NCI-H446 (cell line): ENCODE results near the gene RDH12.
"Not testable (repeated sequence)": the region's sequence is repeated elsewhere in the genome, so short reads cannot be mapped to it uniquely, and the experiment has no call there.

Source experiments
- DNase-seq, 2 experiments: peaks; one replicate each; lab custom pipeline; 2025; lab: John Stamatoyannopoulos, UW

Gene RDH12

GRCh38 chr14:67701492-67701891 is at the start of gene RDH12:
RDH12 (plus strand) TSS chr14:67701886; CDS start chr14:67722643, 20,757 bp downstream.
- DNase-seq = not testable (repeated sequence)

DNA sequence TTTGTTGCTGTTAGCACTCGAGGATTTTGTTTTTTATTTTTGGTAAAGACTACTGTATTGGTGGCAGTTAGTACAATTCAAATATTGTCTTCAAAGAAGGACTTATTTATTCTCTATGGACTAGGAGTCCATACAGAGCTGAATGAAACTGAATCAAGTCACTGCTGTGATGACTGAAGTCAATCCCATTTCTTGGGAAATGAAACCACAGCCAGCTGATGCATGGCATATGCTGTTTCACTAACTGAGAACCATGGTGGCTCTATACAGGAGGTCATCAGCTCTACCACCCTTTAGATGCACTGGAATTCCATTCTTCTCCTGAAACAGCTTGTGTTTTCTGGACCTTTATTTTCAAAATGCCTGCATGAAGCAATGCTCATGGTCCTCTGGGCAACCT is 49.5 kb upstream of the RDH12 start:
- no peak for DNase-seq

GRCh38 chr14:67653651-67654280 is 47.9 kb upstream of the RDH12 start:
- no peak for DNase-seq

- DNase-seq = no peak
Observed at GRCh38 chr14:67663633-67664032, 38.1 kb upstream of the RDH12 start.

DNA sequence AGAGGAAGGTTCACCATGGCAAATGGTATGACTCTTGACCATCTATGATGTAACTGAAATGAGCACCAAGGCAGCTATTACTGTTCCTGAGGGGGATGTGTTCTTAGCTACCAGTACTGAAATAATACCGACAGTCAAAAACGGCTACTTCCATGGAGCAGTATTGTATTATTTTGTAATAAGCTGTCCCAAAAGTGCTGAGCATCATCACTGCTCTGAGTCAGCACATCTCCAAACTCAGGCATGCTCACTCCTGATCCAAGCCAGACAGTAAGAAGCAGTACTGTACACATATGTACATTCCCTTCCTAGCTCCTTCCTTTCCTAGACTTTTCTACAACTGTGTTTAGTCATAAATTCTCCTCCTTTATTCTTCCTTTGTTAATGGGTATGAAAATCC is 35.8 kb upstream of the RDH12 start:
- no peak for DNase-seq

GRCh38 chr14:67666750-67667449 is 34.8 kb upstream of the RDH12 start:
- DNase-seq = peak; percentile 5 to 62

DNA sequence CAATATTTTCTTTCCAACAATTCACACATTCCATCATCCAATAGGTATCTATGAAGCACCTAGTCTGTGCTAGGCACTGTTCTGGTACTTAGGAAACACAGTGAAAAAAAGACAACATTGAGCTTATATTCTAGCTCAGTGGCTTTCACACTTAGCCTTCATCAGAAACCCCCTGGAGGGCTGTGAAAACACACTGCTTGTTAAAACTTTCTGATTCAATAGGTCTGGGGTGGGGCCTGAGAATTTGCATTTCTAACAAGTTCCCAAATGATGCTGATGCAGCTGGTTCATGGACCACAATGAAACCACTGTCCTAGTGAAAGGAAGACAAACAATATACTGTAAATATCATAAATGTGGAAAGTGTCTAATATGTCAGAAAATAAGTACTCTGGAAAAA is 33.1 kb upstream of the RDH12 start:
- no peak for DNase-seq

GRCh38 chr14:67673451-67673850 is 28.2 kb upstream of the RDH12 start:
- no peak for DNase-seq

GRCh38 chr14:67674139-67674479 is 27.6 kb upstream of the RDH12 start:
- DNase-seq = peak; percentile 35 to 64

DNA sequence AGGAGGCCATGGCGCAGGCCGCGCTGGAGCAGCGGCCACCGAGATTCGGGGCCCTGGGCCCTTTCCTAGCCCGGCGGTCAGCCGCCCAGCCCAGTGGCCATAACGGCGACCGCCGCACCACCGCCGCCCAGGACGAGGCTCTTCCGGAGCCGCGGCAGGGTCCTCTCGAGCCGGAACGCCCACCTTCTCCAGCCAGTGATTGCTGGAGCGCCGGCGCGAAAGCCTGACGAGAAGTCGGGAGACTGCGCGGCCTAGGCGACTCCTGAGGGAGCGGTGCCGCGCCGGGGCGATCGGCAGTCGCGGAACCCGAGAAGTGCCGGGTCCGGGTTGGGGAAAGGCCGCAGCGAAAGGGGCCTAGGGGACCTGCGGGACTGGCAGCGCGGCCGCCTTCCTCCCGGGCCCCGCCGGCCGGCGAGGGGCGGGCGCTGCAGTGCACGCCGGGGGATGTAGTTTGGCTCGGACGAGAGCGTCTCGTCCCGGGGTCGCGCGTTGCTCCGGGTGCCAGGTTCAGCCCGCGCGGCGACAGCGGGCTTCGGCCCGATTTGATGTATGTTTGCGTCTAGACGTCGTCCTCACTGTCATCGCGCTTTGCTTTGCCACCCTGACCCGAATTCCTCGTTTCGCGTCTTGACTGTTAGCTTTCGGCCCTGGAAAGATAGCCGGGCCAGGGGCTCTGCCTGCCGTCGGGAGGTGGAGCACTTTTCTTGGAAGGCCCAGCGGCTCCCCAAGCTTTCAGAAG is 27.0 kb upstream of the RDH12 start, which contains the start of gene VTI1B:
TSS of gene VTI1B (minus strand) at position 153 of the 739 bp plus-strand sequence. CDS start at position 10, 143 bp downstream.
- DNase-seq = peak; percentile 62 to 77

DNA sequence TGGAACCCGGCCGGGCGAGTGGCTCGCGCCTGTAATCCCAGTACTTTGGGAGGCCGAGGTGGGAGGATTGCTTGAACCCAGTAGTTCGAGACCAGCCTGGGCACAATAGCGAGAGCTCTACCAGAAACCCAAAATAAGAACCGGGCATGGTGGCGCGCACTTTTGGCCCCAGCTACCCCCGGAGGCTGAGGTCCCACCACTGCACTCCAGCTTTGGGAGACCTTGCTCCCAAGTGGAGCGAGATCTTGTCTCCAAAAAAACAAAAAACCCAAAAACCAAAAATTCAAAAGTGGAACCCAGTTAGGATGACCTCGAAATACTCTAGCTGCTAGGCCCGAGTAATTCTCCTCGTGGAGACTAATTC is 26.5 kb upstream of the RDH12 start:
- DNase-seq = no peak

DNA sequence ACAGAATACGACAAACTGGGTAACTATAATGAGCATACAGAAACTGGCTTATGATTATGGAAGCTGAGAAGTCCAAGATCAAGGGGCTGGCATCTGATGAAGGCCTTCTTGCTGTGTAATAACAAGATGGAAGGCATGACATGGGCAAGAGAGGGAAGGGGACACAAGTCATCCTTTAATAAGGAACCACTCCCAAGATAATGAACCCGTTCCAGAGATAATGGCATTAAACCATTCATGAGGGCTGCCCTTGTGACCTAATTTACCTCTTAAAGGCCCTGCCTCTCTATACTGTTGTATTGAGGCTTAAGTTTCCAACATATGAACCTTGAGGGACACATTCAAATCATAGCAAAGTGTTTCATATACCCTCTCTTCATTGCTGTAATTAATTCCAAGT is 22.7 kb upstream of the RDH12 start:
- no peak for DNase-seq

- no peak for DNase-seq
Observed at GRCh38 chr14:67680121-67680602, 21.5 kb upstream of the RDH12 start.

DNA sequence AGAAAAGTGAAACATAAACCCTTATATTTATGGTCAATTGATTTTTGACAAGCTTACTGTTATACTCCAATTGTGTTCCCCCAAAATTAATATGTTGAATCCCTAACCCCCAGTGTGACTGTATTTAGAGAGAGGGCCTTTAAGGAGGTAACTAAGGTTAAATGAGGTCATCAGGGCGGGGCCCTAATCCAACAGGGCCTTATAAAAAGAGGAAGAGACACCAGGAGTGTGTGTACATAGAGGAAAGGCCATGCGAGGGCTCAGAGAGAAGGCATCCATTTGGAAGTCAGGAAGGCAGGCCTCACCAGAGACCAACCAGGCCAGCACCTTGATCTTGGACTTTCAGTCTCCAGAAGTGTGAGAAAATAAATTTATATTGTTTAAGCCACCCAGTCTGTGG is 20.7 kb upstream of the RDH12 start:
- no peak for DNase-seq

DNA sequence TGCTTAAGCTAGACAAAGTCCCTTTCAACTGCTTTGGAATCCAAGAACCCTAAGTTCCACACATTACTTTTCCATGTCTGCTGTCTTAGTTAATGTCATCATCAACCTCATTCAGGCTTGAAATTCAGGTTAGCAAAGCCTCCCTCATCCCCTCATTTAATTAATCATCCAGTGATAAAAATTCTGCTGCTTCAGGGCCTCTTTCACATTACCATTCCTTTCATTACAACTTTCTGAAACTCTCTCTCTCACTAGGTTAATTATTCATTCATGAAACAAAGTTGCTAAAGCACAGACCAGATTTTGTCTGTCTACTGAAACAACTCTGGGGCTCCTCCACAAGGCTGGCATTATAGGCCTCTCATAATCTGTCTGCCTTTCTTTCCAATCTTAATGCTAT is 17.8 kb upstream of the RDH12 start:
- DNase-seq = no peak

GRCh38 chr14:67690011-67690410 is 11.7 kb upstream of the RDH12 start:
- no peak for DNase-seq

DNA sequence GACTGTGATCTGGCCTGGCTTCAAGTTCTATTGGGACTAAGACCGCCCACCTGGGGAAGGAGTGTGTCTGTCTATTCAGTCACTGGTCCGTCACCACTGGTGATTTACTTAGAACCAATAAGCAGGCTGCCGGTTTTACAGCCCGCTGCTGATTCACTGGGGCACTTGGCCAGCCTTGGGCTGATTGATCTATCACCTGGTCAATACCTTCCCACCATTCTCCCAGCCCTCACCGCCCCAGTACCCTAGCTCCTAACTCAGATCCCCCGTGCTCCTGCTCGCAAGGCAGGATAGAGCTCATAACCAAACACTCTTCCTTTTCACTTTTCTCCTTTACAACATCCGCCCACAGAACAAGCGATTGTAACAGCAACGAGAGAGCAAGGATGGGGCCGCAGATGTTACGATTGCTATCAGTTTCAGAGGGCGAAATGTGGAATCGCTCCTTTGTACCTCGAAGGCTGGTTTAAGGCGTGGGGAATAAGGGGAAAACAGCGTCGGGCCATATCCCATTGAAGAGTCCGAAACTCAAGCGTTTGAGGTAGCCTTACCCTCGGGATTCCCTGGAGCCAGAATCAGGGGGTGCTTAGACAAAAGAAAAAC is 6.8 kb upstream of the RDH12 start:
- peak; percentile 50 to 79 for DNase-seq

GRCh38 chr14:67695394-67695949 is 6.2 kb upstream of the RDH12 start, which contains the start of gene RDH11:
RDH11 (minus strand) TSS chr14:67695764; CDS start chr14:67695703, 61 bp downstream.
- DNase-seq = peak; percentile 86 to 92

- no peak for DNase-seq
Observed at GRCh38 chr14:67697006-67697405, 4.7 kb upstream of the RDH12 start.

GRCh38 chr14:67698179-67698578 is 3.5 kb upstream of the RDH12 start:
- no peak for DNase-seq

DNA sequence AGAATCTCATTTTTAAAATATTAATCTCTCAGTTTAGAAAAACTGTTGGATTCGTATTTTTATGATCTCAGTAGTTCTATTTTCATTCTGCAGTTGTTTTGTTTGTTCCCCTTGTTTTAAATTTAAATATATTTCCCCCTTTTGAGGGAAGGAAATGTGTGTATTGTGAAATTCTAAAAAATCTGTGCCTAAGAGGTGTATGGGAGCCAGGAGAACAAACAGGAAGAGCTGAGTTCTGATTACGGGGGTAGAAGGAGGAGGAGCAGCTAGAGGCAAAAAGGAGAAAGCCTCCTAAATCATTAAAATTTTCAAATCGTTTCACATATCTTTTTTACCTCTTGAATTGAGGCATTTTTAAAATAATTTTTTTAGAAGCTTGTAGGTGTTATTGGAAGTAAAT is 2.3 kb downstream of the RDH12 start:
- no peak for DNase-seq

- DNase-seq = peak; percentile 5 to 53
Observed at GRCh38 chr14:67704484-67705089, 2.9 kb downstream of the RDH12 start.
